GM18909 (cell line): Measurements from ENCODE around the gene EN2.
"Not testable (repeated sequence)": the region's sequence is repeated elsewhere in the genome, so short reads cannot be mapped to it uniquely, and the experiment has no call there.

Experiments
- ATAC-seq: cut with Tn5 transposase; IDR thresholded peaks from one replicate; pipeline ENCODE4 v1.9.1; 2021; ENCODE audit warnings: mild to moderate bottlenecking; ENCODE audit not compliant: unreplicated experiment, poor library complexity

The EN2 gene

GRCh38 chr7:155425011-155425340 is 33.0 kb upstream of the EN2 start:
- ATAC-seq, result no peak

GRCh38 chr7:155425887-155426286 is 32.0 kb upstream of the EN2 start:
- no peak for ATAC-seq

GRCh38 chr7:155426543-155427410 is 31.2 kb upstream of the EN2 start:
- ATAC-seq, result no peak

DNA sequence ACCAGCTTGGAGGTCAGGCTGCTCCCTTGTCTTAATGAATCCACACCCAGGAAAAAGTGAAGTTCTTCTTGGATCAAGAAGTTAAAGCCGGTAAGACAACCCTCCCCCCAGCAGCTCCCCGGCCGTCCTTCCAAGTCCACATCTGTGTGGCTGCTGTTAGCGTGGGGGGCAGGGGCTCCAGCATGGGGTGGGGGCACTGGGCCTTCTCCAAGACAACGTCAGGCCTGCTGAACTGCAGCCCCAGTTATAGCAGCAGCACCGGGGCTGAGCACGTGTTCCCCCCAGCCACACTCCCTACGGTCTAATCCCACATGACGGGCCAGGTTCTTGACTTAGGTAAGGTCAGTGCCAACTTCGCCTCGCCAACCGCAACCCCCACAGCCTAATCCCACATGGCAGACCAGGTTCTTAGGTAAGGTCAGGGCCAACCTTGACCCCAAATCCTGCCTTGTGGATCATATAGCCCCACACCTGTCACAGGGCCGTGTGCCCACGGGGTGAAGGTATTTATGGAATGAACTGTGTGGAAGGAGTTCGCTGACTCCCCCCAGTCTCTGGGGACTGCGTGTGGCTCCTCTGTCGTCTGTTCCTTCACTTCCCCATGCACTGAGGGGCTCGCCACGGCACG is 30.4 kb upstream of the EN2 start:
- no peak for ATAC-seq

DNA sequence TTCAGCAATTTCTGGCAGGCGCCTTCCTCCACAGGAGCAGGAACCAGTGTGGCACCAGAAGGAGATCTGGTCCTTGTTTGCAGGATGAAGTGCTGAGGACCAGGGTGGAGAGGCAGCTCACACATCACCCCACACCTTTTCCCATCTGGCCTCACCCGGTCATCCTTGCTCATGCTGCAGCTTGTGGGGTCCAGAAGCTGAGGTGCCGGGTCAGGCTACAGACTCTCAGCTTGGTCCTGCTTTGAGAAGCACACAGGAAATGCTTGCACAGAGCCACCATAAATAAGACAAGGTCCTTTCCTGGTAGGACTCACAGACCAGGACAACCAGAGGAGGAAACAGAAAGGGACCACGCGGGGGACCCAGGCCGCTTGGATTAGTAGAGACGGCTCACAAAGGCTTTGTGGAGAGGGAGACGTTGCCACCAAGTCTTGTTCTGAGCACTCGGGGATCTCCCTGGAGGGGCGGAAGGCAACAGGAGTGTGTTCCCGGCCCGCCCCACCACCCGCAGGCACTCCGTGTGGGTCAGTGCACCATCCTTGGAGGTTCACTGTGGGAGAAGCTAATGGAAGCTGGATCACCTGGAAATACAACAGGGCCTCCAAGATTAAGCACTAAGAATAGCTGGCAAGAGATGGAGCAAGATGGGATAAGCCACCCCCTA is 29.6 kb upstream of the EN2 start:
- ATAC-seq, result no peak

DNA sequence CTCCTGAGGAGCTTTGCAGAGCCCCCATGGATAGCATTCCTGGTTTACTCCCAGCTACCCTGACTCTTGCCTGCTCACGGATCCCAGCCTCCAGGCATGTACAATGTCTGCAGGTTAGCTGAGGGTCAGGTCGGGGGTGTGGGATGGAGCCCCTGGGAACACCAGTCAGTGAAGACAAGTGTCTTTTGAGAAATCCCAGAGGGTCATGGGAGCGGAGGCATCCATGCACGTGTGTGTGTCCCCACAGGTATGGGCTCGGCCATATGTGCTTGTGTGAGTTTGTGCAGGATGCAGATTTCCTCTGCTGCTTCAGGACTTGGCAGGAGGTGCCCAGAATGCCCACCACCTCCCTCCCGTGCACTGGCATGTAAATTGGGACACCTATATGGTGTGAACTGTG is 28.3 kb upstream of the EN2 start:
- no peak for ATAC-seq

DNA sequence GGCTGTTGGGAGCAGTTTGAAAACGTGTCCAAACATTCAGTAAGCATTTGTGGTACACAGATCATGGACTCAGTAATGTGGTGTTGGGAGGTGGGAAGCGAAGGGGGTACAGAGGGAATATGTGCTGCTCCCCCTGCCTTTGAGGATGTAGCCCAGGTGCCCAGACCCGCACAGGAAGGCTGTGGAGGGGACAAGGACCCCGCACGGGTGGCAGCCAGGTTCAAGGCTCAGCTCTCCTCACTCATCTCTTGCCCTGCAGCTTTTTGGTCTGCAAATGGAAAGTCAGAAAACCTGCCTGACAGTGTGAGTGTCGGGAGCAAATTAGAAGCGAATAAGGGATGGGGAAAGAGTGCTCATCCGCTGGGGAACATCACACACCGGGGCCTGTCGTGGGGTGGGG is 27.3 kb upstream of the EN2 start:
- ATAC-seq, result no peak

GRCh38 chr7:155431231-155431630 is 26.7 kb upstream of the EN2 start:
- ATAC-seq, result no peak

- ATAC-seq, result no peak
Observed at GRCh38 chr7:155431711-155432110, 26.2 kb upstream of the EN2 start.

DNA sequence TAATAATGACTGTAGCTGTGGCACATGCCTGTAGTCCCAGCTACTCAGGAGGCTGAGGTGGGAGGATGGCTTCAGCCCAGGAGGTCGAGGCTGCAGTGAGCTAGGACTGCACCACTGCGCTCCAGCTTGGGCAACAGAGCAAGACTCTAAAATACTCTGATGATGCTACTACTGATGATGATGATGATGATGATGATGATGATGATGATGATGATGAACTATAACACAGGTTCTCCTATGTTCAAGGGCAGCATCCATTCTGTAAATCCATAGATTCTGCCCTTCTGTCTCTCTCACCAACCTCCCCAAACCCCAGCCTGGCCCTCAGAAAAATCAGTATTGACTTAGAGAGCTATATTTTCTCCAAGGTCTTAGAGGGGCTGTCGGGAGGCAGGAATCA is 22.8 kb upstream of the EN2 start:
- no peak for ATAC-seq

DNA sequence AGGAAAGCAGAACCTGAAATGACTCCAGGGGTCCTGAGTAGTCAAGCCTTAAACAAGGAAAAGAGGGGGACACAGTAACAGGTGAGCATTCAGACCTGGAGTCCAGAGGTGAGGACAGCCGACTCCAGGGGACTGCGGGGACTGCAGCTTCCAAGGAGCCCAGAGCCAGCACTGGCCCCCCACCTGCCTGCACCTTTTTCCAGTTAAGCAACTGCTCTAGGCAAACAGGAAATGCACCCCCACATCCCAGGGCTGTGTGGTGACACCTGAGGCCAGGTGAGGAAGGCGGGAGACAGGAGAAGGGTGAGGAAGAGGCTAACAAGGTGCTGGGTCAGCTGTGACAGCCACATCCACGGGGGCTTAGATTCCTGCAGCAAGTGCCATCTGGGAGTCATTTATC is 20.1 kb upstream of the EN2 start:
- ATAC-seq, result no peak

GRCh38 chr7:155438777-155439176 is 19.2 kb upstream of the EN2 start:
- ATAC-seq, result no peak

DNA sequence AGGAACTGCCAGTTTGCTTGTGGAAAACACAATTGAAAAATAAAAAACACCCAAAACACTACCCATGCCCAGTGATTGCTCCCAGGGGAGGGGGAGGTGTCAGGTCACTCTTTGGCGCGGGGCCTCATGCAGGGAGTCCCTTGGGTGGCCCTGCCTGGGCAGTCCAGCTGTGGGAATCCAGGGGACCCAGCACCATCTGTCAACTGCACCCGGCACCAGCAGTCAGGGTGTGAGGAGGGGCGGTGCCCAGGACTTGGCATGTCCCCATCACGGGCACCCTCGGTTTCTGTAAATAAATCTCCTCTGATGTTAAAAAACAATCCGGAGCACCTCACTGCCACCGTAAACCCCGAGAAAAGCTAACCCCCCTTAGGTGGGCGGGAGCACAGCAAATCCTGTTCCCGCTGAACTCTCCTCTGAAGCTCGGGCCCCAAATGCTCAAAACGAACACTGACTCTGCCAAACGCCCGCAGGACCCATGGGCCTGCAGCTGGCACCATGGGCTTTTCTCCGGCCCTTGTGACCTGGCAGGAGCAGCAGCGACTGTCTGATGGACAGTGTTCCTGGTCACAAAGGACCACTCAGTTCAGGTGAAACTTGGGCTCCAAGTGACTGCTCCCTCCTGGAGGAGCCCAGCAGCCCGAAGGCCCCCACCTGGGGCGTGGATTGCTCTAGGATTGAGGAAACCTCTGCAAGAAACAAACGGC is 18.5 kb upstream of the EN2 start:
- ATAC-seq, result no peak

GRCh38 chr7:155440018-155440410 is 17.9 kb upstream of the EN2 start:
- no peak for ATAC-seq

GRCh38 chr7:155441856-155442255 is 16.1 kb upstream of the EN2 start:
- ATAC-seq, result no peak

GRCh38 chr7:155444746-155445145 is 13.2 kb upstream of the EN2 start:
- no peak for ATAC-seq

DNA sequence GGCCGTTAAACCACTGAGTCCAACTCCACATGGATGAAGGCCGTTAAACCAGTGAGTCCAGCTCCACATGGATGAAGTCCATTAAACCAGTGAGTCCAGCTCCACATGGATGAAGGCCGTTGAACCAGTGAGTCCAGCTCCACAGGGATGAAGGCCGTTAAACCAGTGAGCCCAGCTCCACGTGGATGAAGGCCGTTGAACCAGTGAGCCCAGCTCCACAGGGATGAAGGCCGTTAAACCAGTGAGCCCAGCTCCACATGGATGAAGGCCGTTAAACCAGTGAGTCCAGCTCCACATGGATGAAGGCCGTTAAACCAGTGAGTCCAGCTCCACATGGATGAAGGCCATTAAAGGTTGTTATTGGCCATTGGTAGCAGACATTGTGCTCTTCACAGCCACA is 12.3 kb upstream of the EN2 start:
- not testable (repeated sequence) for ATAC-seq

DNA sequence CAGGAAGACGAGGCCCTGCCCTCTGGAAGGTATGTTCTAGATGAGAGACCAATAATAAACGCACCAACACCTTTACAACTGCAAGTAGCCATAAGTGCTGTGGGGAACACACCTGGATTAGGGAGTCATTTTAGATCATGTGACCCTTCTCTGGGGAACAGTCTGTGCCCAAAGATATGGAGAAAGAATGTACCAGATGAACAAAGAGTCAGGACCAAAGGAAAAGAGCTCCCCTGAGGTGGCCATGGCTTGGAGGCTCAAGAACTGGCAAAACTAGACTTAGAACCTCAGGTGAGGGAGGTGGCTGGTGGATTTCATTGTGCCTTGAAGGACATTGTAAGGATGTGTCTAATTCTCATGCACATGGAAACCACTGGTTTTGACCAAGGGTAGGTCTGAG is 10.3 kb upstream of the EN2 start:
- no peak for ATAC-seq

- ATAC-seq, result no peak
Observed at GRCh38 chr7:155448632-155449007, 9.3 kb upstream of the EN2 start.

- no peak for ATAC-seq
Observed at GRCh38 chr7:155449008-155449868, 8.7 kb upstream of the EN2 start.
